ENCODE data around the gene SLBP. TPM values are rescaled to one million over a fixed set of nuclear protein-coding genes. Genes with fewer than 3 reads are reported as not detected.
A peak's percentile ranks its signal among the peaks of the same experiment; 100 is the strongest.

Gene SLBP
- total RNA-seq, 1 experiment from 2014 or later: 73.4 TPM

- Histone ChIP-seq H3K27ac (ENCODE audit: low read length) (peak overlapping the region; percentile 86), H3K27me3 (ENCODE audit: control insufficient read depth, insufficient read depth, low read length) (no peaks in the 10 kb centered on the region), H3K36me3 (ENCODE audit: control insufficient read depth, insufficient read depth, low read length) (no peaks in the 10 kb centered on the region), H3K4me3 (ENCODE audit: low read depth in 2 of 2, low read length in 2 of 2) (peak overlapping the region; percentile 61 to 66), H3K9me3 (ENCODE audit: control insufficient read depth, insufficient read depth, low read depth, low read length) (no peaks in the 10 kb centered on the region), H3K4me1 (ENCODE audit: control insufficient read depth, insufficient read depth, low read length) (peaks cover 15% of the 10 kb centered on the region)
- in situ Hi-C loops (cut with HindIII; ENCODE audit: low pct_unique_long_range_greater_than_20kb, low sequenced_read_pairs): no loop called here
- ChIA-PET CTCF (interaction anchor here (0.5 to 0.7 kb wide), 2 partner anchors 54 to 103 kb away, joined by 3 to 7 read pairs; no protein-coding TSS in a partner anchor), POLR2A (no interaction called here)
- intact Hi-C loops (cut with micrococcal nuclease; ENCODE audit: unreplicated experiment): no loop called here
- TSS peak; percentile 92 for BruUV-seq (replicated peaks)
- DNase-seq (ENCODE audit: low read depth, low spot score) (no peak), ATAC-seq (no peak)
- TF ChIP-seq SIN3A (IDR thresholded peaks at IDR 0.05; ENCODE audit: borderline replicate concordance, insufficient read depth, low read depth, low read length): no peak
Observed at GRCh38 chr4:1682860-1683259, 29.3 kb downstream of the SLBP start.

GRCh38 chr4:1678244-1678643 is 33.9 kb downstream of the SLBP start:
- ChIA-PET CTCF (no interaction called here), POLR2A (no interaction called here)
- in situ Hi-C loops (cut with HindIII; ENCODE audit: low pct_unique_long_range_greater_than_20kb, low sequenced_read_pairs): no loop called here

More at GRCh38 chr4:1678244-1678643, 33.9 kb downstream of the SLBP start:
- Histone ChIP-seq H3K36me3 (ENCODE audit: control insufficient read depth, insufficient read depth, low read length) (no peaks in the 10 kb centered on the region), H3K27ac (ENCODE audit: low read length) (no peak overlapping the region), H3K4me1 (ENCODE audit: control insufficient read depth, insufficient read depth, low read length) (peaks cover 9% of the 10 kb centered on the region), H3K9me3 (ENCODE audit: control insufficient read depth, insufficient read depth, low read depth, low read length) (no peaks in the 10 kb centered on the region), H3K27me3 (ENCODE audit: control insufficient read depth, insufficient read depth, low read length) (no peaks in the 10 kb centered on the region), H3K4me3 (ENCODE audit: low read depth in 2 of 2, low read length in 2 of 2) (no peak overlapping the region)
- DNase-seq (ENCODE audit: low read depth, low spot score): no peak
- ATAC-seq: no peak
- intact Hi-C loops (cut with micrococcal nuclease; ENCODE audit: unreplicated experiment): no loop called here
- TF ChIP-seq POLR2AphosphoS5 (IDR thresholded peaks at IDR 0.05; ENCODE audit: low read depth, low read length) (no peak), TCF7L2 (IDR thresholded peaks at IDR 0.05; ENCODE audit: low read depth, low read length) (no peak), SIN3A (IDR thresholded peaks at IDR 0.05; ENCODE audit: borderline replicate concordance, insufficient read depth, low read depth, low read length) (no peak), REST (IDR thresholded peaks at IDR 0.05; ENCODE audit: insufficient read depth in 1 of 2, low read depth in 2 of 2, low read length in 1 of 2) (no peak)
- TF ChIP-seq, protein P1, sequence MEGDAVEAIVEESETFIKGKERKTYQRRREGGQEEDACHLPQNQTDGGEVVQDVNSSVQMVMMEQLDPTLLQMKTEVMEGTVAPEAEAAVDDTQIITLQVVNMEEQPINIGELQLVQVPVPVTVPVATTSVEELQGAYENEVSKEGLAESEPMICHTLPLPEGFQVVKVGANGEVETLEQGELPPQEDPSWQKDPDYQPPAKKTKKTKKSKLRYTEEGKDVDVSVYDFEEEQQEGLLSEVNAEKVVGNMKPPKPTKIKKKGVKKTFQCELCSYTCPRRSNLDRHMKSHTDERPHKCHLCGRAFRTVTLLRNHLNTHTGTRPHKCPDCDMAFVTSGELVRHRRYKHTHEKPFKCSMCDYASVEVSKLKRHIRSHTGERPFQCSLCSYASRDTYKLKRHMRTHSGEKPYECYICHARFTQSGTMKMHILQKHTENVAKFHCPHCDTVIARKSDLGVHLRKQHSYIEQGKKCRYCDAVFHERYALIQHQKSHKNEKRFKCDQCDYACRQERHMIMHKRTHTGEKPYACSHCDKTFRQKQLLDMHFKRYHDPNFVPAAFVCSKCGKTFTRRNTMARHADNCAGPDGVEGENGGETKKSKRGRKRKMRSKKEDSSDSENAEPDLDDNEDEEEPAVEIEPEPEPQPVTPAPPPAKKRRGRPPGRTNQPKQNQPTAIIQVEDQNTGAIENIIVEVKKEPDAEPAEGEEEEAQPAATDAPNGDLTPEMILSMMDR (IDR thresholded peaks at IDR 0.05): no peak
- BruUV-seq (replicated peaks): no TSS peak
